Right lobe of liver (tissue), 6 donors: ENCODE results near the gene CMKLR1. TPM values are rescaled to one million over a fixed set of nuclear protein-coding genes. Genes with fewer than 3 reads are reported as not detected.

Experiments used
- ATAC-seq, 4 donors: fragments of 200-7000 bp; cut with Tn5 transposase; one replicate each; pipeline ENCODE4 v1.9.1; 2020; ENCODE audit warnings: mild to moderate bottlenecking in 4 of 4, moderate library complexity in 4 of 4
- DNase-seq, 3 donors: peaks; one replicate each; pipeline ENCODE4 v3.0.0-alpha.2; 2020
- H3K27ac ChIP-seq, 3 donors: fragments of 200-600 bp; one replicate each; pipeline ENCODE4 v1.8.0; 2022
- H3K27me3 ChIP-seq, 2 donors: fragments of 200-600 bp; one replicate each; pipeline ENCODE4 v1.8.0; 2022
- H3K36me3 ChIP-seq, 4 donors: fragments of 200-600 bp; sonication (generic) in 1 of 4; one replicate each; pipeline versions ENCODE4 v1.5.1 to v1.8.0; 2017 to 2022; ENCODE audit warnings: control low read depth in 1 of 4
- H3K4me1 ChIP-seq, 4 donors: fragments of 200-600 bp; sonication (generic) in 1 of 4; one replicate each; pipeline versions ENCODE4 v1.5.1 to v1.8.0; 2017 to 2022; ENCODE audit warnings: control low read depth in 1 of 4
- H3K4me3 ChIP-seq, 3 donors: fragments of 200-600 bp; one replicate each; pipeline ENCODE4 v1.8.0; 2022
- H3K9me3 ChIP-seq, 4 donors: fragments of 200-600 bp; sonication (generic) in 1 of 4; one replicate each; pipeline versions ENCODE4 v1.5.1 to v1.8.0; 2017 to 2022; ENCODE audit warnings: control low read depth in 1 of 4
- POLR2A ChIP-seq: fragments of 450-650 bp; IDR thresholded peaks from one replicate; pipeline ENCODE4 v1.6.1; 2017; ENCODE audit warnings: antibody characterized with exemption, mild to moderate bottlenecking
- WGBS: methylation state at CpG from one replicate; pipeline ENCODE4 v1.1.6; 2018; ENCODE audit warnings: low coverage, low lambda C conversion rate; ENCODE audit not compliant: insufficient coverage; ENCODE audit errors: missing lambda C conversion rate; 5-methylcytosine and 5-hydroxymethylcytosine counted together
- intact Hi-C, 2 donors: fragments of 100-400 bp; cut with DNase I; formaldehyde crosslinking; loops; one replicate each; pipeline versions ENCODE4 v1.11.2 to v1.14.1; 2022
- total RNA-seq, 6 experiments: library from RNA; depleted of rRNA in 2 of 6; stranded (reverse); fragments of >200 nt in 2 of 6; fragmentation: NEBNext Ultra II Directional in 3 of 6; extraction: Animal tissue kit (Norgen Biotek cat#: 25700) in 3 of 6; gene quantifications; one replicate each; pipeline versions ENCODE4 v1.1.0 to v1.2.4, GENCODE V29; 2016 to 2023
- TF ChIP-seq, protein P1 (sequence below), 4 donors: fragments of 200-600 bp in 3 of 4; fragments of 450-650 bp in 1 of 4; IDR thresholded peaks; one replicate each; pipeline versions ENCODE4 v1.5.1 to v1.8.0; 2016 to 2022; ENCODE audit warnings: antibody characterized with exemption in 4 of 4, mild to moderate bottlenecking in 2 of 4
- donor health status: DM: no; HTN: yes; CAD: no.
- donor health status: DM: no; HTN: no; CAD: no.
- donor health status: DM: no; HTN: no; CAD: no.
- donor health status: DM: no; HTN: yes; CAD: no.
- donor health status: DM: no; HTN: yes; CAD: no.

Gene CMKLR1
- total RNA-seq, 6 experiments from 2014 or later = 1.5 to 8.2 (median 4.2) TPM

DNA sequence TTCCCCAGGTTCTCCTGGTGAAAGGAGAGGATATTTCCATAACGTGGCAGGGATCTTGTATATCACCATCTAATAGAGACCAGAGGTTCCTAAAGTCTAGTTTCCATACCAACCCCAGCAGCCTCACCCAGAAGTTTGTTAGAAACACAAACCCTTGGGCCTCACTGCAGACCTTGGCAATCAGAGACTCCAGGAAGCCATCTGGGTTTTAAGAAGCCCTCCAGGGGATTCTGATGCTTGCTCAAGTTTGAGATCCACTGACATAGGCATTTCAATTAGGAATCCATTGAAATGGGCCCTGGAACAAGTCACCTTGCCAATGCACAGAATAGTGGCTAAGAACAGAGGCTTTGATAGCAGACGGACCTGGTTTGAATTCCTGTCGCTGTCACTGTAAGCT is 2.2 kb upstream of the CMKLR1 start:
- DNase-seq (no peak), ATAC-seq (no peak)
- intact Hi-C loops = no loop called here
- H3K4me3 ChIP-seq = no peak overlapping the region
- H3K4me1 ChIP-seq = no peaks in the 10 kb centered on the region
- H3K36me3 ChIP-seq = no peaks in the 10 kb centered on the region
- no peak overlapping the region for H3K27ac ChIP-seq
- H3K9me3 ChIP-seq = no peaks in the 10 kb centered on the region
- TF ChIP-seq, protein P1, sequence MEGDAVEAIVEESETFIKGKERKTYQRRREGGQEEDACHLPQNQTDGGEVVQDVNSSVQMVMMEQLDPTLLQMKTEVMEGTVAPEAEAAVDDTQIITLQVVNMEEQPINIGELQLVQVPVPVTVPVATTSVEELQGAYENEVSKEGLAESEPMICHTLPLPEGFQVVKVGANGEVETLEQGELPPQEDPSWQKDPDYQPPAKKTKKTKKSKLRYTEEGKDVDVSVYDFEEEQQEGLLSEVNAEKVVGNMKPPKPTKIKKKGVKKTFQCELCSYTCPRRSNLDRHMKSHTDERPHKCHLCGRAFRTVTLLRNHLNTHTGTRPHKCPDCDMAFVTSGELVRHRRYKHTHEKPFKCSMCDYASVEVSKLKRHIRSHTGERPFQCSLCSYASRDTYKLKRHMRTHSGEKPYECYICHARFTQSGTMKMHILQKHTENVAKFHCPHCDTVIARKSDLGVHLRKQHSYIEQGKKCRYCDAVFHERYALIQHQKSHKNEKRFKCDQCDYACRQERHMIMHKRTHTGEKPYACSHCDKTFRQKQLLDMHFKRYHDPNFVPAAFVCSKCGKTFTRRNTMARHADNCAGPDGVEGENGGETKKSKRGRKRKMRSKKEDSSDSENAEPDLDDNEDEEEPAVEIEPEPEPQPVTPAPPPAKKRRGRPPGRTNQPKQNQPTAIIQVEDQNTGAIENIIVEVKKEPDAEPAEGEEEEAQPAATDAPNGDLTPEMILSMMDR (IDR thresholded peaks at IDR 0.05) = no peak
- no peak for TF ChIP-seq POLR2A
- 50% methylated on average over 3 of the region's 3 CpGs for WGBS
- H3K27me3 ChIP-seq = no peaks in the 10 kb centered on the region

DNA sequence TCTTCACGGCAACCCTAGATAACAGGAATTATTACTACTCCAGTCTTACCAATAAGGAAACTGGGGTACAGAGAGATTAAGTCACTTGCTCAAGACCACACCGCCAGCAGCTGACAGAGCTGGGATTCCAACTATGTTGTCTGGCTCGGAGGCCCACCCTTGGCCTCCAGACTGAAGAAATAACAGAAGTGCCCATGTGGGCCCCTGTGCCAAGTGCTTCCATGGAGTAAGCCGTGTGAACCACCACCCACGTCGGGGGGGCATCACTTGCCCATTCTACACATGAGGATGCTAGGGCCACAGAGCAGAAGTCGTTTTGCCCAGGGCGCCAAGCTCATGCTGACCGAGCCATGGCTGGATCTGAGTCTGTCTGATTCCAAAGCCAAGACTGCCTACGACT is 926 bp upstream of the CMKLR1 start:
- H3K27me3 ChIP-seq = no peaks in the 10 kb centered on the region
- H3K36me3 ChIP-seq = no peaks in the 10 kb centered on the region
- H3K27ac ChIP-seq = no peak overlapping the region
- DNase-seq (no peak), ATAC-seq (no peak)
- TF ChIP-seq, protein P1 (IDR thresholded peaks at IDR 0.05) = no peak
- TF ChIP-seq POLR2A = no peak
- intact Hi-C loops = no loop called here
- no peaks in the 10 kb centered on the region for H3K9me3 ChIP-seq
- no peaks in the 10 kb centered on the region for H3K4me1 ChIP-seq
- H3K4me3 ChIP-seq = no peak overlapping the region
- WGBS = 44% methylated on average over 10 of the region's 10 CpGs

GRCh38 chr12:108337235-108338223 is 1.6 kb downstream of the CMKLR1 start:
- no peaks in the 10 kb centered on the region for H3K27me3 ChIP-seq
- DNase-seq (no peak), ATAC-seq (peak; percentile 28 to 45 (median 36))
- no peak overlapping the region for H3K27ac ChIP-seq
- no peaks in the 10 kb centered on the region for H3K9me3 ChIP-seq
- H3K4me1 ChIP-seq = no peaks in the 10 kb centered on the region
- WGBS = 62% methylated on average over 9 of the region's 9 CpGs
- peak overlapping the region in 2 of 3 donors; percentile 4 to 30 for H3K4me3 ChIP-seq
- no peaks in the 10 kb centered on the region for H3K36me3 ChIP-seq
- intact Hi-C loops = no loop called here
- TF ChIP-seq POLR2A = no peak
- TF ChIP-seq, protein P1 (IDR thresholded peaks at IDR 0.05) = peak; percentile 19 to 39 (median 26)

GRCh38 chr12:108335349-108336119 is 3.6 kb downstream of the CMKLR1 start:
- Histone ChIP-seq H3K4me3 (no peak overlapping the region), H3K4me1 (no peaks in the 10 kb centered on the region), H3K27me3 (no peaks in the 10 kb centered on the region), H3K27ac (no peak overlapping the region), H3K9me3 (no peaks in the 10 kb centered on the region), H3K36me3 (no peaks in the 10 kb centered on the region)
- ATAC-seq (peak in 1 of 4 donors; percentile 14), DNase-seq (no peak)
- WGBS = 42% methylated on average over 3 of the region's 4 CpGs
- intact Hi-C loops = no loop called here
- TF ChIP-seq, protein P1 (IDR thresholded peaks at IDR 0.05) = no peak
- no peak for TF ChIP-seq POLR2A
